Osteoblast (primary cell): ENCODE data around the gene ZNF816. TPM values are rescaled to one million over a fixed set of nuclear protein-coding genes. Genes with fewer than 3 reads are reported as not detected.
"Not testable (repeated sequence)": the region's sequence is repeated elsewhere in the genome, so short reads cannot be mapped to it uniquely, and the experiment has no call there.

Experiments
- DNase-seq: peaks from one replicate; pipeline ENCODE4 v3.0.0; 2011; ENCODE audit warnings: low spot score, mixed read lengths; ENCODE audit not compliant: insufficient read length; ENCODE audit errors: missing footprints
- H2AFZ ChIP-seq: 2 replicates; pipeline ENCODE4 v1.6.0; 2011; ENCODE audit warnings: mild to moderate bottlenecking, low read length
- H3K27ac ChIP-seq: 2 replicates; pipeline ENCODE4 v1.5.1; 2011; ENCODE audit warnings: mild to moderate bottlenecking, low read depth, low read length, moderate library complexity
- H3K27me3 ChIP-seq: 2 replicates; pipeline ENCODE4 v1.6.0; 2012; ENCODE audit warnings: mild to moderate bottlenecking, control low read depth, inconsistent platforms, low read length, moderate library complexity; ENCODE audit not compliant: insufficient read depth
- H3K36me3 ChIP-seq: 2 replicates; pipeline ENCODE4 v1.5.1; 2011; ENCODE audit warnings: mild to moderate bottlenecking, low read length, control low read depth, moderate library complexity; ENCODE audit not compliant: insufficient read depth
- H3K4me1 ChIP-seq: 2 replicates; pipeline ENCODE4 v1.5.1; 2011; ENCODE audit warnings: mild to moderate bottlenecking, low read length, control low read depth, moderate library complexity; ENCODE audit not compliant: insufficient read depth
- H3K4me2 ChIP-seq: 2 replicates; pipeline ENCODE4 v1.6.0; 2011; ENCODE audit warnings: mild to moderate bottlenecking, low read length; ENCODE audit not compliant: insufficient read depth
- H3K4me3 ChIP-seq: fragments of 200-600 bp; sonication (generic); 3 replicates; pipeline ENCODE4 v1.5.1; 2012; ENCODE audit warnings: mild to moderate bottlenecking, low read length, inconsistent platforms; ENCODE audit not compliant: insufficient read depth
- H3K79me2 ChIP-seq: 2 replicates; pipeline ENCODE4 v1.6.0; 2012; ENCODE audit warnings: mild to moderate bottlenecking, low read length, control low read depth, inconsistent platforms; ENCODE audit not compliant: insufficient read depth
- H3K9me3 ChIP-seq: 2 replicates; pipeline ENCODE4 v1.5.1; 2011; ENCODE audit warnings: low read depth, low read length, control low read depth
- H4K20me1 ChIP-seq: 2 replicates; pipeline ENCODE4 v1.6.0; 2012; ENCODE audit warnings: mild to moderate bottlenecking, low read length, control low read depth; ENCODE audit not compliant: insufficient read depth
- total RNA-seq: library from RNA; depleted of rRNA; stranded (reverse); fragments of >200 nt; gene quantifications from 2 replicates; pipeline ENCODE4 v1.2.3, GENCODE V29; 2012
- TF ChIP-seq, protein P1 (sequence below): IDR thresholded peaks from 2 replicates; pipeline ENCODE4 v1.5.1; 2011; ENCODE audit warnings: mild to moderate bottlenecking, low read depth, low read length, moderate library complexity; ENCODE audit errors: extremely low read depth

ZNF816 gene
- total RNA-seq, 1 donor, result 9.8 TPM

DNA sequence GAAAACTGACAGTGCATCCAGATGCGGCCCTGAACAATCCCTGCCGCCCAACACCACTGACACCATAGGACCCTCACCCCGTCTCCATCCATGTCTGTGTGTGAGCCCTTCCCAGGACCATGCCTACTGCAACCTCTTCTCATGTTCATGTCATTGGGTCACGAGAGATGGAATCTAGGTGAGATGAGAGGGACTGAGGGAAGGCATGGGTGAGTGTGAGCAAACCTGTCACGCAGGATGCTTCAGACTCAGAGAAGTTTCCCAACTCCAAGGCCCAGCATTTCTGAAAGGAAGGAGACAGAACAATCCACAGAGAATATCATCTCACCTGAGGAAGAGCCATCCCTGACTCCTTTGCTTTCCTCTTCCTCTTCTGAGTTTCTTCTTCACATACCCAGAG, 45.1 kb downstream of the ZNF816 start:
- H2AFZ ChIP-seq, result no peak overlapping the region
- TF ChIP-seq, protein P1, sequence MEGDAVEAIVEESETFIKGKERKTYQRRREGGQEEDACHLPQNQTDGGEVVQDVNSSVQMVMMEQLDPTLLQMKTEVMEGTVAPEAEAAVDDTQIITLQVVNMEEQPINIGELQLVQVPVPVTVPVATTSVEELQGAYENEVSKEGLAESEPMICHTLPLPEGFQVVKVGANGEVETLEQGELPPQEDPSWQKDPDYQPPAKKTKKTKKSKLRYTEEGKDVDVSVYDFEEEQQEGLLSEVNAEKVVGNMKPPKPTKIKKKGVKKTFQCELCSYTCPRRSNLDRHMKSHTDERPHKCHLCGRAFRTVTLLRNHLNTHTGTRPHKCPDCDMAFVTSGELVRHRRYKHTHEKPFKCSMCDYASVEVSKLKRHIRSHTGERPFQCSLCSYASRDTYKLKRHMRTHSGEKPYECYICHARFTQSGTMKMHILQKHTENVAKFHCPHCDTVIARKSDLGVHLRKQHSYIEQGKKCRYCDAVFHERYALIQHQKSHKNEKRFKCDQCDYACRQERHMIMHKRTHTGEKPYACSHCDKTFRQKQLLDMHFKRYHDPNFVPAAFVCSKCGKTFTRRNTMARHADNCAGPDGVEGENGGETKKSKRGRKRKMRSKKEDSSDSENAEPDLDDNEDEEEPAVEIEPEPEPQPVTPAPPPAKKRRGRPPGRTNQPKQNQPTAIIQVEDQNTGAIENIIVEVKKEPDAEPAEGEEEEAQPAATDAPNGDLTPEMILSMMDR, result no peak
- H3K79me2 ChIP-seq, result peaks cover 2% of the 10 kb centered on the region
- H3K27ac ChIP-seq, result no peak overlapping the region
- DNase-seq, result no peak
- H3K4me3 ChIP-seq, result no peak overlapping the region
- peaks cover 4% of the 10 kb centered on the region for H3K4me1 ChIP-seq
- no peak overlapping the region for H3K4me2 ChIP-seq
- H3K36me3 ChIP-seq, result no peaks in the 10 kb centered on the region
- no peaks in the 10 kb centered on the region for H3K9me3 ChIP-seq
- no peaks in the 10 kb centered on the region for H3K27me3 ChIP-seq
- no peaks in the 10 kb centered on the region for H4K20me1 ChIP-seq

DNA sequence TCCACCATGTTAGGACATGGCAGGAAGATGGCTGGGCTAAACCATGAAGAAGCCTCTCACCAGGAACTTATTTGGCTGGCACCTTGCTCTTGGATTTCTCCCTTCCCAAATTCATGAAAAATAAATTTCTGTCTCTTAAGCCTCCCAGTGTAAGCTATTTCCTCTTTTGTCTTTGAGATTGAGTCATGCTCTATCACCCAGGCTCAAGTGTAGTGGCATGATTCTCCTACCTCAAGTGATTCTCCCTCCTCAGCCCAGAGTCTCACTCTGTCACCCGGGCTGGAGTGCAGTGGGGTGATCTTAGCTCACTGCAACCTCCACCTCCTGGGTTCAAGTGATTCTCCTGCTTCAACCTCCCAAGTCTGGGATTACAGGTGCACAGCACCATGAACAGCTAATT, 52.0 kb downstream of the ZNF816 start:
- TF ChIP-seq, protein P1, result no peak
- H2AFZ ChIP-seq, result no peak overlapping the region
- no peak overlapping the region for H3K27ac ChIP-seq
- no peak overlapping the region for H3K4me2 ChIP-seq
- H4K20me1 ChIP-seq, result no peaks in the 10 kb centered on the region
- no peak overlapping the region for H3K4me3 ChIP-seq
- H3K9me3 ChIP-seq, result no peaks in the 10 kb centered on the region
- H3K27me3 ChIP-seq, result no peaks in the 10 kb centered on the region
- peaks cover 13% of the 10 kb centered on the region for H3K36me3 ChIP-seq
- no peaks in the 10 kb centered on the region for H3K4me1 ChIP-seq
- H3K79me2 ChIP-seq, result no peaks in the 10 kb centered on the region
- DNase-seq, result no peak

DNA sequence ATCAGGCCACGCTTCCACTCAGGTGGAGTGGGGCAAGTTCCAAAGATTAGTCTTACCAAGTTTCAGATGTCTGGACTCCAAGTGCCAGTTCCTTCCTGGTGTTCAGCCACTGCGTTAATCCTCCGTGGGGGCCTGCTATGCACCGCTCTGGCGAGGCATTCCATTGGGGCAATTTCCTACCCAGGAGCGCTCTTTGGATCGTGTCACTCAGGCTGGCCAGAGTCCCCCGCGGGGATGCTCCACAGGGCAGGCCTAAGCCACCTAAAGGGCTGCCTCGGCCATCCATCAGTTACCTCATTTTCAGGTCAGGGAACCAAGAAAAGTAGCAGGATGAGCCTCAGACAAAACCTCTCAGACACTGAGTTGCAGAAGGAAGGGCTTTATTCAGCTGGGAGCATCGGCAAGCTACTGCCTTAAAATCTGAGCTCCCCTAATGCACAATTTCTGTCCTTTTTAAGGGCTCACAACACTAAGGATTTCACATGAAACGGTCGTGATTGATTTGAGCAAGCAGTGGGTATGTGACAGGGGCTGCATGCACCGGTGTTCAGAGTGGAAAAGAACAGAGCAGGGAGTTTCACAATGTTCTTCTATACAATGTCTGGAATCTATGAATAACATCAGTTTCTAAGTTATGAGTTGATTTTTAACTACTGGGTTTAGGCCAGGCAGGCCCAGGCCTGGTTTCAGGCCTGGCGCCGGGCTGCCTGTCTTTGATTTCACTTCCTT, 58.5 kb downstream of the ZNF816 start:
- H3K36me3 ChIP-seq, result peaks cover 13% of the 10 kb centered on the region
- H4K20me1 ChIP-seq, H3K4me2 ChIP-seq, DNase-seq, H2AFZ ChIP-seq, H3K79me2 ChIP-seq, H3K4me3 ChIP-seq, H3K4me1 ChIP-seq, H3K27me3 ChIP-seq, H3K9me3 ChIP-seq, H3K27ac ChIP-seq: not testable (repeated sequence)

DNA sequence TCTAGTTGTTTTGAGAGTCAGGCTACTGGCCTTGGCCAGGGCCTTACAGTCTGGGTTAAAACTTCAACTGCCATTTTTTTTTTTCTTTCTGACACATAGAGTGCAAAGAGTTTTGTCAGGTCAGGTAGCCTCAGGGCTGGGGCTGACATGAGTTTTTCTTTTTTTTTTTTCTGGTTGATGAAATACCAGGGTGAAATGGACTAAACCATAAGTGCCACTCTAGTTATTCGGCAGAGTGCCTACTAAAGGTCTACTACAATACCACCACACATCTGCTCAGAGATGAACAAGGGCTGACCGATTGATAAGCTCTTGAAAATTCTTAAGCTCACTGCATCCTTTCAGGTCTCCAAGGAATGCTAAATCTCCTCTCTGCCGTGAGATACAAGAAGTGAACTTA, 60.8 kb downstream of the ZNF816 start:
- Histone ChIP-seq H2AFZ (no peak overlapping the region), H3K27ac (no peak overlapping the region), H3K4me1 (peaks cover 1% of the 10 kb centered on the region), H3K4me3 (no peak overlapping the region), H3K4me2 (no peak overlapping the region), H3K27me3 (no peaks in the 10 kb centered on the region), H3K79me2 (peaks cover 3% of the 10 kb centered on the region), H3K9me3 (no peaks in the 10 kb centered on the region), H3K36me3 (peaks cover 2% of the 10 kb centered on the region), H4K20me1 (no peaks in the 10 kb centered on the region)
- no peak for DNase-seq
- TF ChIP-seq, protein P1, result no peak

Other genes starting within 250 kb of the ZNF816 start
- 10.5 and 15.3 TPM in 2 replicates for gene ZNF611, start 227.8 kb downstream of the ZNF816 start, total RNA-seq
- gene ZNF600, start 176.1 kb downstream of the ZNF816 start, total RNA-seq, result 8.5 and 9.8 TPM in 2 replicates
- gene ZNF28, start 141.2 kb downstream of the ZNF816 start, total RNA-seq, result 15.0 and 23.2 TPM in 2 replicates
- 23.0 and 23.2 TPM in 2 replicates for gene ZNF468, start 105.3 kb downstream of the ZNF816 start, total RNA-seq
- gene ZNF320, start 65.2 kb downstream of the ZNF816 start, total RNA-seq, result 10.0 and 11.2 TPM in 2 replicates
- gene ZNF888, start 39.5 kb downstream of the ZNF816 start, total RNA-seq, result 4.7 and 5.0 TPM in 2 replicates
- not detected in 2 replicates for gene ERVV-1, start 51.0 kb upstream of the ZNF816 start, total RNA-seq
- not detected in 2 replicates for gene ERVV-2, start 81.9 kb upstream of the ZNF816 start, total RNA-seq
- gene ZNF160, start 140.5 kb upstream of the ZNF816 start, total RNA-seq, result 47.7 and 51.8 TPM in 2 replicates
- gene ZNF415, start 170.0 kb upstream of the ZNF816 start, total RNA-seq, result 7.6 and 11.2 TPM in 2 replicates
- gene ZNF347, start 196.2 kb upstream of the ZNF816 start, total RNA-seq, result 9.0 and 12.4 TPM in 2 replicates
- gene ZNF665, start 230.5 kb upstream of the ZNF816 start, total RNA-seq, result 2.9 and 3.8 TPM in 2 replicates